ENCODE measurements around the gene MSL3. TPM values are rescaled to one million over a fixed set of nuclear protein-coding genes. Genes with fewer than 3 reads are reported as not detected.

Gene MSL3, protein sequence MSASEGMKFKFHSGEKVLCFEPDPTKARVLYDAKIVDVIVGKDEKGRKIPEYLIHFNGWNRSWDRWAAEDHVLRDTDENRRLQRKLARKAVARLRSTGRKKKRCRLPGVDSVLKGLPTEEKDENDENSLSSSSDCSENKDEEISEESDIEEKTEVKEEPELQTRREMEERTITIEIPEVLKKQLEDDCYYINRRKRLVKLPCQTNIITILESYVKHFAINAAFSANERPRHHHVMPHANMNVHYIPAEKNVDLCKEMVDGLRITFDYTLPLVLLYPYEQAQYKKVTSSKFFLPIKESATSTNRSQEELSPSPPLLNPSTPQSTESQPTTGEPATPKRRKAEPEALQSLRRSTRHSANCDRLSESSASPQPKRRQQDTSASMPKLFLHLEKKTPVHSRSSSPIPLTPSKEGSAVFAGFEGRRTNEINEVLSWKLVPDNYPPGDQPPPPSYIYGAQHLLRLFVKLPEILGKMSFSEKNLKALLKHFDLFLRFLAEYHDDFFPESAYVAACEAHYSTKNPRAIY
- 21.9 and 33.2 TPM in 2 replicates for total RNA-seq (ENCODE audit: low replicate concordance)

DNA sequence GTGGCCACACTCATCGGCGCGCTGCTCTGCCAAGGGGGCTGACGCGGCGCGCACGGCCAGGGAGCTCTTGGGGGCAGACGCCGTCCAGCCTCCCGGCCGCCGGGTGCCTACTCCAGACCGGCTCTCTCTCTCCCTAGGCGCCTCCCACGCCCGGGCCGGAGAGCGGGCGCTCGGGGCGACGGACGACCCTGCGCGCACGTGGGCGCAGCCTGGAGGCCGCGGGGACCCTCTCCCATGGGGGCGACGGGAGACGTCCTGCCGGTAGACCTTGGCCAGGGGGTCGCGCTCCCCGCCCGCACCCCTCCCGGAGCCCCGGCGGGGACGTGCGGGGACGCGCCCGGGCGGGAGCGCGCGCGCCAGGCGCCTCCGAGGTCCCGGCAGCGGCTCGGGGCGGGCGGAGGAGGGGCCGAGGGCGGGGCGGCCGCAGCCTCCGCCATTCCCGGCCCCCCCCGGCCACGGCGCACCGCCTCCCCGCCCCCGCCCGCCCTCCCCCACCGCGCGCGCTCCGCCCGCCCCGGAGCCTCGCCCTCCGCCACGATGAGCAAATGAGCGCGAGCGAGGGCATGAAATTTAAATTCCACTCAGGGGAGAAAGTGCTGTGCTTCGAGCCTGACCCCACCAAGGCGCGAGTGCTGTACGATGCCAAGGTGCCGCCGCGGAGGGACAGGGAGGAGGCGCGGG lies at the start of gene MSL3:
MSL3 (plus strand) TSS at position 519 of the 681 bp plus-strand sequence; CDS start at position 546, 27 bp downstream.
- Histone ChIP-seq H3K9me3 (ENCODE audit: low read depth) (no peaks in the 10 kb centered on the region), H4K20me1 (ENCODE audit: low read depth) (no peaks in the 10 kb centered on the region), H3K4me3 (peak within 1 kb of the TSS; percentile 74), H2AFZ (replicated peaks) (peak within 1 kb of the TSS; percentile 46), H3K4me2 (peak within 1 kb of the TSS; percentile 83), H3K4me1 (no peaks in the 10 kb centered on the region), H3K36me3 (peaks cover 5% of the 10 kb centered on the region), H3K9ac (peak within 1 kb of the TSS; percentile 52), H3K79me2 (ENCODE audit: low read depth) (peaks cover 7% of the 10 kb centered on the region), H3K27me3 (peaks cover 13% of the 10 kb centered on the region), H3K27ac (no peak within 1 kb of the TSS), H3F3A (ENCODE audit: low read depth) (peaks cover 9% of the 10 kb centered on the region)
- Mint-ChIP-seq H3K36me3 (no peaks in the 10 kb centered on the region), H3K9me3 (peaks cover 8% of the 10 kb centered on the region), H3K27me3 (ENCODE audit: insufficient read depth, low read depth) (peaks cover 12% of the 10 kb centered on the region), H3K4me1 (peaks cover 6% of the 10 kb centered on the region), H3K27ac (peak within 1 kb of the TSS; percentile 60), H3K4me3 (peak within 1 kb of the TSS; percentile 96)
- DNase-seq (ENCODE audit: low spot score): peak; percentile 81
- no peak for TF ChIP-seq EZH2phosphoT487 (IDR thresholded peaks at IDR 0.05)
- TF ChIP-seq, protein P1, sequence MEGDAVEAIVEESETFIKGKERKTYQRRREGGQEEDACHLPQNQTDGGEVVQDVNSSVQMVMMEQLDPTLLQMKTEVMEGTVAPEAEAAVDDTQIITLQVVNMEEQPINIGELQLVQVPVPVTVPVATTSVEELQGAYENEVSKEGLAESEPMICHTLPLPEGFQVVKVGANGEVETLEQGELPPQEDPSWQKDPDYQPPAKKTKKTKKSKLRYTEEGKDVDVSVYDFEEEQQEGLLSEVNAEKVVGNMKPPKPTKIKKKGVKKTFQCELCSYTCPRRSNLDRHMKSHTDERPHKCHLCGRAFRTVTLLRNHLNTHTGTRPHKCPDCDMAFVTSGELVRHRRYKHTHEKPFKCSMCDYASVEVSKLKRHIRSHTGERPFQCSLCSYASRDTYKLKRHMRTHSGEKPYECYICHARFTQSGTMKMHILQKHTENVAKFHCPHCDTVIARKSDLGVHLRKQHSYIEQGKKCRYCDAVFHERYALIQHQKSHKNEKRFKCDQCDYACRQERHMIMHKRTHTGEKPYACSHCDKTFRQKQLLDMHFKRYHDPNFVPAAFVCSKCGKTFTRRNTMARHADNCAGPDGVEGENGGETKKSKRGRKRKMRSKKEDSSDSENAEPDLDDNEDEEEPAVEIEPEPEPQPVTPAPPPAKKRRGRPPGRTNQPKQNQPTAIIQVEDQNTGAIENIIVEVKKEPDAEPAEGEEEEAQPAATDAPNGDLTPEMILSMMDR (IDR thresholded peaks at IDR 0.05): no peak
- no peak for TF ChIP-seq EZH2 (IDR thresholded peaks at IDR 0.05)

DNA sequence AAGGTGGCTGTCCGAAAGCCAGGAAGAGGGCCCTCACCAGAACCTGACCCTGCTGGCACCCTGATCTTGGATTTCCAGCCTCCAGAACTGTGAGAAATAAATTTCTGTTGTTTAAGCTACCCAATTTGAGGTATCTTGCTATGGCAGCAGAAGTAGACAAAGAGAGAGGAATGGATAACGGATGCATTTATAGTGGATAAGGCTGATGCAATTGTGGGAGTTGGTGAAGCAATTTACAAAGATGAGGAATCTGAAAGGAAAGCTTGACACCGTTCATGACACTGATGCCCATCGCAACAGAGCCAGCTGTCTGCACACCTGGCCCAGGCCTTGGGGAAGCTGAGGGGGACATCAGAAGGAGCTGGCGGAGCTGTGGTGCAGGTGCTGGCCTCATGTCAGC lies 35.7 kb upstream of the MSL3 start:
- H3K27ac Mint-ChIP-seq: no peak overlapping the region
- Histone ChIP-seq H4K20me1 (ENCODE audit: low read depth) (no peaks in the 10 kb centered on the region), H3K9me3 (ENCODE audit: low read depth) (no peaks in the 10 kb centered on the region), H3K27me3 (no peaks in the 10 kb centered on the region), H3K27ac (no peak overlapping the region), H3K4me1 (no peaks in the 10 kb centered on the region), H2AFZ (replicated peaks) (no peak overlapping the region), H3K4me3 (no peak overlapping the region), H3K9ac (no peak overlapping the region), H3K4me2 (no peak overlapping the region), H3F3A (ENCODE audit: low read depth) (no peaks in the 10 kb centered on the region), H3K79me2 (ENCODE audit: low read depth) (no peaks in the 10 kb centered on the region), H3K36me3 (no peaks in the 10 kb centered on the region)
- no peaks in the 10 kb centered on the region for H3K27me3 Mint-ChIP-seq (ENCODE audit: insufficient read depth, low read depth)
- no peaks in the 10 kb centered on the region for H3K36me3 Mint-ChIP-seq
- H3K9me3 Mint-ChIP-seq: no peaks in the 10 kb centered on the region
- no peak overlapping the region for H3K4me3 Mint-ChIP-seq
- TF ChIP-seq, protein P1 (IDR thresholded peaks at IDR 0.05): no peak
- TF ChIP-seq EZH2phosphoT487 (IDR thresholded peaks at IDR 0.05) (no peak), EZH2 (IDR thresholded peaks at IDR 0.05) (no peak)
- no peak for DNase-seq (ENCODE audit: low spot score)
- no peaks in the 10 kb centered on the region for H3K4me1 Mint-ChIP-seq

DNA sequence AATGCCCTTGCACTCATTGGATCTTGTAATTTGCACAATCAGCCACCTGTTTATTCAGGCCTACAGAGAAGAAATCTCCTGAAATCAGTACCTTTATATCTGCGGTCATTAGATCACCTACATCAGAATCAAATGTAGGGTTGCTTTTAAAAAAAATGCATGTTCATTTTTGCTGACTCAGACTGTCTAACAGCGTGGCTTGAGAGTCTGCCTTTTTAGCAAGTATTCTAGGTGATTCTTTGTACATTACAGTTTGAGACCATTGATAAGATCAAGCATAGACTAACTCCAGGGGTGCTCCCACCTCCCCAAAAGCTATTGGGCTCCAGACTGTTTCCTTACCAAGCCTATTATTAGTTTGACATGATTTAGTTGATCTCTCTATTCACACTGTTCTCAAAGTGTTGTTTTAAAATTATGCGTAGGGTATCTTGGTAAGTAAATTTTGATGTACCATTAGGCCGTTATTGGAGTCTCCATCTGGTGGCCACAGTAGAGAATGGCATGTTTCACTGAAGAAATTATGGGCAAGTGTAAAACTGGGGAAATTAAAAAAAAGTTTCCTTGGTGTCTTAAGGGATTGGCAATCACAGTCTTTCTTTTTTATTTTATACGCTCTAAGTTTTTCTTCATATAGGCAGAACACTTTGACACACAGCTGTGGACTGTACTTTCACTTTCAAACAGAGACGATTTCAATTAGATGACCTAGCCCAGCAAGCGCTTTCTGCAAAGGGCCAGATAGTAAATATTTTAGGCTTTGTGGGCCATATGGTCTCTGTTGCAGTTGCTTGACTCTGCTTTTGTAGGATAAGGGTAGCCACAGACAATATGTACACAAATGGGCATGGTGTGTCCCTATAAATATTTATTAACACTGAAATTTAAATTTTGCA lies 33.7 kb upstream of the MSL3 start:
- Mint-ChIP-seq H3K36me3 (no peaks in the 10 kb centered on the region), H3K4me3 (no peak overlapping the region), H3K27ac (no peak overlapping the region), H3K4me1 (no peaks in the 10 kb centered on the region), H3K9me3 (no peaks in the 10 kb centered on the region), H3K27me3 (ENCODE audit: insufficient read depth, low read depth) (no peaks in the 10 kb centered on the region)
- Histone ChIP-seq H2AFZ (replicated peaks) (no peak overlapping the region), H3K27ac (no peak overlapping the region), H3K4me3 (no peak overlapping the region), H4K20me1 (ENCODE audit: low read depth) (no peaks in the 10 kb centered on the region), H3K4me2 (no peak overlapping the region), H3K9ac (no peak overlapping the region), H3K36me3 (no peaks in the 10 kb centered on the region), H3K79me2 (ENCODE audit: low read depth) (no peaks in the 10 kb centered on the region), H3K4me1 (no peaks in the 10 kb centered on the region), H3K9me3 (ENCODE audit: low read depth) (no peaks in the 10 kb centered on the region), H3K27me3 (no peaks in the 10 kb centered on the region), H3F3A (ENCODE audit: low read depth) (no peaks in the 10 kb centered on the region)
- no peak for TF ChIP-seq EZH2 (IDR thresholded peaks at IDR 0.05)
- TF ChIP-seq, protein P1 (IDR thresholded peaks at IDR 0.05): peak; percentile 71
- peak; percentile 12 for DNase-seq (ENCODE audit: low spot score)
